ENCODE results near the gene AKT3.

DNA sequence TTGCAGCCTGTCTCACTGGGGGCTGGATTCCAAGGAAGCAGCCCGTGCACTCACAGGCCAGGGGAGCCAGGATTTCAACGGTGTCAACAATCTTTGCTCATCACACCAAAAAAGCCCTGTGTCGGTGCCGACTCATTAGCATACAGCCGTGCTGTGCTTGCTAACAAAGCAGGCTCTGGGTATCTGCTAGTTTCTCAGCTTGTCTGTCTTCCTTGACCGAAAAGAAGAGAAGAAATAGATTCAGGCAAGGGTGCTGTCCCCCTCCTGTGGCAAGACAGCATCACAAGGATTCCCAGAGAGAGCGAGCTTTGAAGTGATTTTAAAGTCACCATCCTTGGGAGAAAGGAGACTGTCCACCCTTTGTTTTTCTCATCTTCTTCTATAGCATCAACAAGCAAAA, 379.5 kb downstream of the AKT3 start:
- TF ChIP-seq, protein P1, sequence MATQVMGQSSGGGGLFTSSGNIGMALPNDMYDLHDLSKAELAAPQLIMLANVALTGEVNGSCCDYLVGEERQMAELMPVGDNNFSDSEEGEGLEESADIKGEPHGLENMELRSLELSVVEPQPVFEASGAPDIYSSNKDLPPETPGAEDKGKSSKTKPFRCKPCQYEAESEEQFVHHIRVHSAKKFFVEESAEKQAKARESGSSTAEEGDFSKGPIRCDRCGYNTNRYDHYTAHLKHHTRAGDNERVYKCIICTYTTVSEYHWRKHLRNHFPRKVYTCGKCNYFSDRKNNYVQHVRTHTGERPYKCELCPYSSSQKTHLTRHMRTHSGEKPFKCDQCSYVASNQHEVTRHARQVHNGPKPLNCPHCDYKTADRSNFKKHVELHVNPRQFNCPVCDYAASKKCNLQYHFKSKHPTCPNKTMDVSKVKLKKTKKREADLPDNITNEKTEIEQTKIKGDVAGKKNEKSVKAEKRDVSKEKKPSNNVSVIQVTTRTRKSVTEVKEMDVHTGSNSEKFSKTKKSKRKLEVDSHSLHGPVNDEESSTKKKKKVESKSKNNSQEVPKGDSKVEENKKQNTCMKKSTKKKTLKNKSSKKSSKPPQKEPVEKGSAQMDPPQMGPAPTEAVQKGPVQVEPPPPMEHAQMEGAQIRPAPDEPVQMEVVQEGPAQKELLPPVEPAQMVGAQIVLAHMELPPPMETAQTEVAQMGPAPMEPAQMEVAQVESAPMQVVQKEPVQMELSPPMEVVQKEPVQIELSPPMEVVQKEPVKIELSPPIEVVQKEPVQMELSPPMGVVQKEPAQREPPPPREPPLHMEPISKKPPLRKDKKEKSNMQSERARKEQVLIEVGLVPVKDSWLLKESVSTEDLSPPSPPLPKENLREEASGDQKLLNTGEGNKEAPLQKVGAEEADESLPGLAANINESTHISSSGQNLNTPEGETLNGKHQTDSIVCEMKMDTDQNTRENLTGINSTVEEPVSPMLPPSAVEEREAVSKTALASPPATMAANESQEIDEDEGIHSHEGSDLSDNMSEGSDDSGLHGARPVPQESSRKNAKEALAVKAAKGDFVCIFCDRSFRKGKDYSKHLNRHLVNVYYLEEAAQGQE (IDR thresholded peaks at IDR 0.05; ENCODE audit: insufficient read depth in 1 of 2, low read depth in 2 of 2, low read length in 2 of 2), result no peak
- no peak for TF ChIP-seq POLR2AphosphoS5 (IDR thresholded peaks at IDR 0.05; ENCODE audit: low read depth, low read length)
- TF ChIP-seq SIN3A (IDR thresholded peaks at IDR 0.05; ENCODE audit: borderline replicate concordance, insufficient read depth, low read length), result no peak
